ENCODE results near the gene SLC2A11.

SLC2A11 gene

DNA sequence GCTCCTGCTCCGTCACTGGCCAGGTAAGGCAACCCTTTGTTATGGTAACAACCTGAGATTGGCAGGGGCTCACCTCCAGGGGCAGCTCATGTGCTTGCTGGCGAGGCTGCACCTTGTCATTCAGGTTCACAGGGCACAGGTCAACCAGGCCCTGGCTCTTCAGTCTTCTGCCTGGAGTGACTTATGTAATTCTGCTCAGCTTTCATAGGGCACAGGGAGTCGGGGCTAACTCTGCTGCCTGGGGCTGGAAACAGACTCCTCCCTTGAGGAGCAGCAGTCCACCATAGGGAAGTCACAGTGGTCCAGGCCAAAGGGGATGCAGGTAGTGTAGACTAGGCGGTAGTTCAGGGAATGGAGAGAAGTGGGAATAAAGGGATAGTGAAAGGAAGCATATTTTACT is 35.0 kb downstream of the SLC2A11 start:
- no peak for DNase-seq (ENCODE audit: low read depth, low spot score)
- Histone ChIP-seq H3K4me3 (ENCODE audit: insufficient read length, low read depth) (no peak overlapping the region), H3K27me3 (ENCODE audit: insufficient read depth, insufficient read length) (no peaks in the 10 kb centered on the region), H3K36me3 (ENCODE audit: insufficient read depth, insufficient read length, low read length) (peaks cover 26% of the 10 kb centered on the region), H3K9ac (ENCODE audit: insufficient read length, low read depth) (no peak overlapping the region), H3K4me1 (ENCODE audit: insufficient read depth, insufficient read length) (peaks cover 22% of the 10 kb centered on the region), H3K9me3 (ENCODE audit: insufficient read depth, low read length) (peaks cover 27% of the 10 kb centered on the region)
- TF ChIP-seq ZNF274 (IDR thresholded peaks at IDR 0.05; ENCODE audit: low read depth, low read length): no peak
- TF ChIP-seq SUZ12 (IDR thresholded peaks at IDR 0.05; ENCODE audit: extremely low read depth, insufficient read depth, insufficient read length): no peak
- no peak for TF ChIP-seq YY1 (IDR thresholded peaks at IDR 0.05; ENCODE audit: insufficient read depth, insufficient read length)

DNA sequence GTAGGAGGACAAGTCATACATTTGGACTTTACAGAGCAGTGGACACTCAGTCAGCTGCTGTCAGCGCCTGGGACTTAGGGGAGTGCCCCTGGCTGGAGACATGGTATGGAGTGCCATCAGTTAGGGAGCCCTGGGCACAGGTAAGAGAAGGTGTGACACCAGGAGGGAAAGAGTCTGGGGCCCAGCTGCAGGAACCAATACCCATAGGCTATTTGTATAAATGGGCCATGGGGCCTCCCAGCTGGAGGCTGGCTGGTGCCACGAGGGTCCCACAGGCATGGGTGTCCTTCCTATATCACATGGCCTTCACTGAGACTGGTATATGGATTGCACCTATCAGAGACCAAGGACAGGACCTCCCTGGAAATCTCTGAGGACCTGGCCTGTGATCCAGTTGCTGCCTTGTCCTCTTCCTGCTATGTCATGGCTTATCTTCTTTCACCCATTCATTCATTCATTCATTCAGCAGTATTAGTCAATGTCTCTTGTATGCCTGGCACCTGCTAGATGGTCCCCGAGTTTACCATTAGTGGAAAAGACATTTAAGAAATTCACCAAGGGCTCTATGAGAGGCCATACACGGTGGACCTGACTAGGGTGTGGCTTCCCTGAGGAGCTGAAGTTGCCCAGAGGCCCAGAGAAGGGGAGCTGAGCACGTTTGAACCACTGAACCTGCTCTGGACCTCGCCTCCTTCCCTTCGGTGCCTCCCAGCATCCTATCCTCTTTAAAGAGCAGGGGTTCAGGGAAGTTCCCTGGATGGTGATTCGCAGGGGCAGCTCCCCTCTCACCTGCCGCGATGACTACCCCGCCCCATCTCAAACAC is 35.7 kb downstream of the SLC2A11 start:
- TF ChIP-seq SUZ12 (IDR thresholded peaks at IDR 0.05; ENCODE audit: extremely low read depth, insufficient read depth, insufficient read length) (no peak), YY1 (IDR thresholded peaks at IDR 0.05; ENCODE audit: insufficient read depth, insufficient read length) (no peak), ZNF274 (IDR thresholded peaks at IDR 0.05; ENCODE audit: low read depth, low read length) (no peak)

DNA sequence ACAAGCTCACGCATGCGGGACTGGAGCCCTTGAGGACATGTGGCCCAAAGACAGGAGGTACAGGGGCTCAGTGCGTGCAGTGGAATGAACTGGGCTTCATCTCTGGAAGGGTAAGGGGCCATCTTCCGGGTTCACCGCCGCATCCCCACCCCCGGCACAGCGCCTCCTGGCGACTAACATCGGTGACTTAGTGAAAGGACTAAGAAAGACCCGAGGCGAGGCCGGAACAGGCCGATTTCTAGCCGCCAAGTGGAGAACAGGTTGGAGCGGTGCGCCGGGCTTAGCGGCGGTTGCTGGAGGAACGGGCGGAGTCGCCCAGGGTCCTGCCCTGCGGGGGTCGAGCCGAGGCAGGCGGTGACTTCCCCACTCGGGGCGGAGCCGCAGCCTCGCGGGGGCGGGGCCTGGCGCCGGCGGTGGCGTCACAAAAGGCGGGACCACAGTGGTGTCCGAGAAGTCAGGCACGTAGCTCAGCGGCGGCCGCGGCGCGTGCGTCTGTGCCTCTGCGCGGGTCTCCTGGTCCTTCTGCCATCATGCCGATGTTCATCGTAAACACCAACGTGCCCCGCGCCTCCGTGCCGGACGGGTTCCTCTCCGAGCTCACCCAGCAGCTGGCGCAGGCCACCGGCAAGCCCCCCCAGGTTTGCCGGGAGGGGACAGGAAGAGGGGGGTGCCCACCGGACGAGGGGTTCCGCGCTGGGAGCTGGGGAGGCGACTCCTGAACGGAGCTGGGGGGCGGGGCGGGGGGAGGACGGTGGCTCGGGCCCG is 36.5 kb downstream of the SLC2A11 start, which contains the start of gene MIF:
MIF (plus strand) TSS at position 439 of the 765 bp plus-strand sequence; CDS start at position 531, 92 bp downstream.
- Histone ChIP-seq H3K27me3 (ENCODE audit: insufficient read depth, insufficient read length) (no peaks in the 10 kb centered on the region), H3K4me1 (ENCODE audit: insufficient read depth, insufficient read length) (peaks cover 19% of the 10 kb centered on the region), H3K36me3 (ENCODE audit: insufficient read depth, insufficient read length, low read length) (peaks cover 26% of the 10 kb centered on the region), H3K4me3 (ENCODE audit: insufficient read length, low read depth) (peak within 1 kb of the TSS; percentile 88), H3K9me3 (ENCODE audit: insufficient read depth, low read length) (peaks cover 27% of the 10 kb centered on the region), H3K9ac (ENCODE audit: insufficient read length, low read depth) (peak within 1 kb of the TSS; percentile 95)
- DNase-seq (ENCODE audit: low read depth, low spot score): peak; percentile 92
- TF ChIP-seq ZNF274 (IDR thresholded peaks at IDR 0.05; ENCODE audit: low read depth, low read length) (no peak), SUZ12 (IDR thresholded peaks at IDR 0.05; ENCODE audit: extremely low read depth, insufficient read depth, insufficient read length) (no peak), YY1 (IDR thresholded peaks at IDR 0.05; ENCODE audit: insufficient read depth, insufficient read length) (no peak)

More for the DNA sequence above, 35.7 kb downstream of the SLC2A11 start:
- H3K36me3 ChIP-seq (ENCODE audit: insufficient read depth, insufficient read length, low read length): peaks cover 26% of the 10 kb centered on the region
- H3K4me1 ChIP-seq (ENCODE audit: insufficient read depth, insufficient read length): peaks cover 22% of the 10 kb centered on the region
- DNase-seq (ENCODE audit: low read depth, low spot score): no peak
- no peaks in the 10 kb centered on the region for H3K27me3 ChIP-seq (ENCODE audit: insufficient read depth, insufficient read length)
- H3K9me3 ChIP-seq (ENCODE audit: insufficient read depth, low read length): peaks cover 27% of the 10 kb centered on the region
- H3K4me3 ChIP-seq (ENCODE audit: insufficient read length, low read depth): peak overlapping the region; percentile 88
- peak overlapping the region; percentile 63 for H3K9ac ChIP-seq (ENCODE audit: insufficient read length, low read depth)

DNA sequence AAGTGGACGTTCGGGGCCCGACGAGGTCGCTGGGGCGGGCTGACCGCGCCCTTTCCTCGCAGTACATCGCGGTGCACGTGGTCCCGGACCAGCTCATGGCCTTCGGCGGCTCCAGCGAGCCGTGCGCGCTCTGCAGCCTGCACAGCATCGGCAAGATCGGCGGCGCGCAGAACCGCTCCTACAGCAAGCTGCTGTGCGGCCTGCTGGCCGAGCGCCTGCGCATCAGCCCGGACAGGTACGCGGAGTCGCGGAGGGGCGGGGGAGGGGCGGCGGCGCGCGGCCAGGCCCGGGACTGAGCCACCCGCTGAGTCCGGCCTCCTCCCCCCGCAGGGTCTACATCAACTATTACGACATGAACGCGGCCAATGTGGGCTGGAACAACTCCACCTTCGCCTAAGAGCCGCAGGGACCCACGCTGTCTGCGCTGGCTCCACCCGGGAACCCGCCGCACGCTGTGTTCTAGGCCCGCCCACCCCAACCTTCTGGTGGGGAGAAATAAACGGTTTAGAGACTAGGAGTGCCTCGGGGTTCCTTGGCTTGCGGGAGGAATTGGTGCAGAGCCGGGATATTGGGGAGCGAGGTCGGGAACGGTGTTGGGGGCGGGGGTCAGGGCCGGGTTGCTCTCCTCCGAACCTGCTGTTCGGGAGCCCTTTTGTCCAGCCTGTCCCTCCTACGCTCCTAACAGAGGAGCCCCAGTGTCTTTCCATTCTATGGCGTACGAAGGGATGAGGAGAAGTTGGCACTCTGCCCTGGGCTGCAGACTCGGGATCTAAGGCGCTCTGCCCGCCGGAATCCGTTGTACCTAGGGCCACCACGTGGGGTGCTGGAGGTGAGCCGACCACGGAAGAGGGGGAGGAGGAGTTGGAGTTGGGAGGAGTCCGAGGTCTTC is 37.3 kb downstream of the SLC2A11 start:
- Histone ChIP-seq H3K4me1 (ENCODE audit: insufficient read depth, insufficient read length) (peaks cover 18% of the 10 kb centered on the region), H3K27me3 (ENCODE audit: insufficient read depth, insufficient read length) (no peaks in the 10 kb centered on the region), H3K9ac (ENCODE audit: insufficient read length, low read depth) (peak overlapping the region; percentile 95), H3K9me3 (ENCODE audit: insufficient read depth, low read length) (peaks cover 27% of the 10 kb centered on the region), H3K4me3 (ENCODE audit: insufficient read length, low read depth) (peak overlapping the region; percentile 88), H3K36me3 (ENCODE audit: insufficient read depth, insufficient read length, low read length) (peaks cover 26% of the 10 kb centered on the region)
- no peak for TF ChIP-seq SUZ12 (IDR thresholded peaks at IDR 0.05; ENCODE audit: extremely low read depth, insufficient read depth, insufficient read length)
- no peak for TF ChIP-seq YY1 (IDR thresholded peaks at IDR 0.05; ENCODE audit: insufficient read depth, insufficient read length)
- no peak for TF ChIP-seq ZNF274 (IDR thresholded peaks at IDR 0.05; ENCODE audit: low read depth, low read length)
- DNase-seq (ENCODE audit: low read depth, low spot score): peak; percentile 59

DNA sequence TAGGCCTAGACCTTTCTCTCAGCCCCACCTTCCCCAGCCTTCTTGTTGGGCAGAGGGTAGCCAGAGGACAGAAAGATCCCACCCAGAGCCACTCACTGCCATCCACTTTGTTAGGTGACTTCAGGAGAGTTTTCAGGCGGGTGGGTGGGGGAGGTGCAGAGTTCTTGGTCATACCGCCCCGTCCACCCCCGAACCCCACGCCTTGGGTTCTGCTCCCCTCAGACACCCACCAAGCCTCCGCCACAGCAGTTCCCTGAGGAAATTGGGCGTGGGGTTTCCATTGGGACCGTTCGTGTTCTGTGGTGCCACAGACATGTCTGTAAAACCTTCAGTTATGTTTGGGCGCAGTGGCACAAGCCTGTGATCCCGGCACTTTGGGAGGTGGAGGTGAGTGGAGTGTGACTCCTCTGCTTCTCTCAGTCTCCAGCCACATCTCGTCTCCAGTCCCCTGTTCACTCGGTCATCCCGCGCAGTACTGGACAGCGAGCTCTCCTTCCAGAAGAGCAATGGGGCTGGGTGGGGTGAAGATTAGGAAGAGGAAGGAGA is 38.0 kb downstream of the SLC2A11 start:
- peaks cover 25% of the 10 kb centered on the region for H3K9me3 ChIP-seq (ENCODE audit: insufficient read depth, low read length)
- H3K27me3 ChIP-seq (ENCODE audit: insufficient read depth, insufficient read length): no peaks in the 10 kb centered on the region
- peak overlapping the region; percentile 95 for H3K9ac ChIP-seq (ENCODE audit: insufficient read length, low read depth)
- H3K4me3 ChIP-seq (ENCODE audit: insufficient read length, low read depth): peak overlapping the region; percentile 88
- H3K36me3 ChIP-seq (ENCODE audit: insufficient read depth, insufficient read length, low read length): peaks cover 26% of the 10 kb centered on the region
- H3K4me1 ChIP-seq (ENCODE audit: insufficient read depth, insufficient read length): peaks cover 18% of the 10 kb centered on the region
- DNase-seq (ENCODE audit: low read depth, low spot score): no peak
- TF ChIP-seq ZNF274 (IDR thresholded peaks at IDR 0.05; ENCODE audit: low read depth, low read length) (no peak), YY1 (IDR thresholded peaks at IDR 0.05; ENCODE audit: insufficient read depth, insufficient read length) (no peak), SUZ12 (IDR thresholded peaks at IDR 0.05; ENCODE audit: extremely low read depth, insufficient read depth, insufficient read length) (no peak)

DNA sequence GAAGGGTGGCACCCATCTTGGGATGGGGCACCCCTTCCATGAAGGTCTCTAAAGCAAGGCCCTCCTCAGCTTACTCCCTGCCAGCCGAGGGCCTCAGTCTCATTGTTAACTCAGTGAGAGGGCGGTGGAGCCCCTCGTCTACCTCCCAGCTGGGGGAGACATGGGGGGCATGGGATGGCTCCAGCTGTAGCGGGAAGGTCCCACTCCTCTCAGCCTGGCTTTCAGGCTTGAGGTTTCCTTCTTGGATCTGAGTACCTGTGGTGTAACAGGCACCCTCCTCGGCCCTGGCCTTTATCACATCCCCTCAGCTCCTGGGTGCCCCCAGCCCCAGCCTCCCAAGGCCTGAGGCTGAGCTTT is 38.5 kb downstream of the SLC2A11 start:
- Histone ChIP-seq H3K9me3 (ENCODE audit: insufficient read depth, low read length) (peaks cover 21% of the 10 kb centered on the region), H3K9ac (ENCODE audit: insufficient read length, low read depth) (peak overlapping the region; percentile 95), H3K4me3 (ENCODE audit: insufficient read length, low read depth) (peak overlapping the region; percentile 88), H3K27me3 (ENCODE audit: insufficient read depth, insufficient read length) (no peaks in the 10 kb centered on the region), H3K36me3 (ENCODE audit: insufficient read depth, insufficient read length, low read length) (peaks cover 26% of the 10 kb centered on the region), H3K4me1 (ENCODE audit: insufficient read depth, insufficient read length) (peaks cover 18% of the 10 kb centered on the region)
- DNase-seq (ENCODE audit: low read depth, low spot score): no peak
- TF ChIP-seq YY1 (IDR thresholded peaks at IDR 0.05; ENCODE audit: insufficient read depth, insufficient read length) (no peak), SUZ12 (IDR thresholded peaks at IDR 0.05; ENCODE audit: extremely low read depth, insufficient read depth, insufficient read length) (no peak), ZNF274 (IDR thresholded peaks at IDR 0.05; ENCODE audit: low read depth, low read length) (no peak)
